ENCODE measurements around the gene SRCIN1.
"Not testable (repeated sequence)": the region's sequence is repeated elsewhere in the genome, so short reads cannot be mapped to it uniquely, and the experiment has no call there.

The SRCIN1 gene

GRCh38 chr17:38542286-38542685, 63.5 kb downstream of the SRCIN1 start:
- DNase-seq (ENCODE audit: low read depth), result no peak

- no peak for DNase-seq (ENCODE audit: low read depth)
Observed at GRCh38 chr17:38541281-38541680, 64.5 kb downstream of the SRCIN1 start.

GRCh38 chr17:38540514-38541045, 65.2 kb downstream of the SRCIN1 start:
- DNase-seq (ENCODE audit: low read depth), result no peak

- no peak for DNase-seq (ENCODE audit: low read depth)
Observed at GRCh38 chr17:38539386-38539785, 66.4 kb downstream of the SRCIN1 start.

GRCh38 chr17:38538906-38539305, 66.8 kb downstream of the SRCIN1 start:
- DNase-seq (ENCODE audit: low read depth), result no peak

- no peak for DNase-seq (ENCODE audit: low read depth)
Observed at GRCh38 chr17:38536661-38537060, 69.1 kb downstream of the SRCIN1 start.

GRCh38 chr17:38535886-38536285, 69.9 kb downstream of the SRCIN1 start:
- DNase-seq (ENCODE audit: low read depth), result no peak

GRCh38 chr17:38534498-38534885, 71.3 kb downstream of the SRCIN1 start:
- DNase-seq (ENCODE audit: low read depth), result no peak

GRCh38 chr17:38533866-38534497, 71.8 kb downstream of the SRCIN1 start:
- DNase-seq (ENCODE audit: low read depth), result no peak

GRCh38 chr17:38533241-38533640, 72.5 kb downstream of the SRCIN1 start:
- DNase-seq (ENCODE audit: low read depth), result no peak

- DNase-seq (ENCODE audit: low read depth), result no peak
Observed at GRCh38 chr17:38532451-38532850, 73.3 kb downstream of the SRCIN1 start.

- DNase-seq (ENCODE audit: low read depth), result not testable (repeated sequence)
Observed at GRCh38 chr17:38531761-38532160, 74.0 kb downstream of the SRCIN1 start.

- not testable (repeated sequence) for DNase-seq (ENCODE audit: low read depth)
Observed at GRCh38 chr17:38530856-38531255, 74.9 kb downstream of the SRCIN1 start.

GRCh38 chr17:38528141-38528540, 77.6 kb downstream of the SRCIN1 start:
- DNase-seq (ENCODE audit: low read depth), result not testable (repeated sequence)

- DNase-seq (ENCODE audit: low read depth), result not testable (repeated sequence)
Observed at GRCh38 chr17:38526526-38526925, 79.2 kb downstream of the SRCIN1 start.

- DNase-seq (ENCODE audit: low read depth), result no peak
Observed at GRCh38 chr17:38512473-38513058, 93.2 kb downstream of the SRCIN1 start.

GRCh38 chr17:38511150-38512108, 94.3 kb downstream of the SRCIN1 start:
- no peak for DNase-seq (ENCODE audit: low read depth)

- DNase-seq (ENCODE audit: low read depth), result no peak
Observed at GRCh38 chr17:38510421-38511149, 95.2 kb downstream of the SRCIN1 start.

- no peak for DNase-seq (ENCODE audit: low read depth)
Observed at GRCh38 chr17:38509772-38510420, 95.9 kb downstream of the SRCIN1 start.

- DNase-seq (ENCODE audit: low read depth), result peak; percentile 29
Observed at GRCh38 chr17:38508954-38509771, 96.6 kb downstream of the SRCIN1 start.

GRCh38 chr17:38508570-38508950, 97.2 kb downstream of the SRCIN1 start:
- DNase-seq (ENCODE audit: low read depth), result no peak

Measured in stimulated activated CD8-positive, alpha-beta memory T cell treated with anti-CD3 and anti-CD28 coated beads, Interleukin-15, amount 100 ng/mL, for 1 hour (primary cell).